HepG2 (cell line): ENCODE results near the gene ZSWIM8. TPM values are rescaled to one million over a fixed set of nuclear protein-coding genes. Genes with fewer than 3 reads are reported as not detected.

Experiments used
- CBX1 ChIP-seq: IDR thresholded peaks from one replicate; pipeline ENCODE4 v1.6.1; 2016; ENCODE audit warnings: antibody characterized with exemption, low read depth
- CERS6 ChIP-seq: sonication (generic); formaldehyde crosslinking; IDR thresholded peaks from 2 replicates; pipeline ENCODE4 v1.5.0; 2020; ENCODE audit warnings: missing genetic modification reagents
- EED ChIP-seq: sonication (generic); formaldehyde crosslinking; IDR thresholded peaks from 2 replicates; pipeline ENCODE4 v1.5.0; 2020; ENCODE audit warnings: mild to moderate bottlenecking, missing genetic modification reagents
- ISX ChIP-seq: sonication (generic); formaldehyde crosslinking; conservative IDR thresholded peaks from 2 replicates; pipeline ENCODE4 v1.5.0; 2020; ENCODE audit warnings: missing genetic modification reagents
- MAF1 ChIP-seq: sonication (generic); formaldehyde crosslinking; IDR thresholded peaks from 2 replicates; pipeline ENCODE4 v1.5.0; 2020; ENCODE audit warnings: missing genetic modification reagents, borderline replicate concordance
- NFRKB ChIP-seq: fragments of 450-650 bp; IDR thresholded peaks from 2 replicates; pipeline ENCODE4 v1.6.1; 2017
- PCBP1 ChIP-seq: fragments of 200-400 bp; formaldehyde crosslinking; IDR thresholded peaks from 2 replicates; pipeline ENCODE4 v1.6.1; 2017; ENCODE audit warnings: mild to moderate bottlenecking, low read depth, low read length, borderline replicate concordance
- POGZ ChIP-seq: sonication (generic); formaldehyde crosslinking; IDR thresholded peaks from 2 replicates; pipeline ENCODE4 v1.4.0; 2020; ENCODE audit warnings: mild to moderate bottlenecking, missing genetic modification reagents
- POLR2AphosphoS2 ChIP-seq: IDR thresholded peaks from 2 replicates; pipeline ENCODE4 v1.6.1; 2011; ENCODE audit warnings: low read depth, low read length, improper control_type of control experiment
- SP4 ChIP-seq: sonication (generic); formaldehyde crosslinking; IDR thresholded peaks from 2 replicates; pipeline ENCODE4 v1.8.1; 2023; ENCODE audit warnings: mild to moderate bottlenecking, missing genetic modification reagents
- STAT6 ChIP-seq: sonication (generic); formaldehyde crosslinking; IDR thresholded peaks from 2 replicates; pipeline ENCODE4 v1.4.0; 2020; ENCODE audit warnings: missing genetic modification reagents, mild to moderate bottlenecking, borderline replicate concordance
- TOPORS ChIP-seq: sonication (generic); formaldehyde crosslinking; IDR thresholded peaks from 2 replicates; pipeline ENCODE4 v1.8.0; 2023; ENCODE audit warnings: mild to moderate bottlenecking, missing genetic modification reagents
- TSC22D2 ChIP-seq: sonication (generic); formaldehyde crosslinking; IDR thresholded peaks from 2 replicates; pipeline ENCODE4 v1.5.1; 2020; ENCODE audit warnings: missing genetic modification reagents, mild to moderate bottlenecking, borderline replicate concordance
- YEATS2 ChIP-seq: sonication (generic); formaldehyde crosslinking; IDR thresholded peaks from 2 replicates; pipeline ENCODE4 v1.4.0; 2020; ENCODE audit warnings: missing genetic modification reagents, borderline replicate concordance
- ZBTB1 ChIP-seq: sonication (generic); formaldehyde crosslinking; IDR thresholded peaks from 2 replicates; pipeline ENCODE4 v1.4.0; 2020; ENCODE audit warnings: missing genetic modification reagents, borderline replicate concordance
- ZNF225 ChIP-seq: sonication (generic); formaldehyde crosslinking; IDR thresholded peaks from 2 replicates; pipeline ENCODE4 v1.4.0; 2020; ENCODE audit warnings: mild to moderate bottlenecking, missing genetic modification reagents
- ZNF501 ChIP-seq: sonication (generic); formaldehyde crosslinking; IDR thresholded peaks from 2 replicates; pipeline ENCODE4 v1.5.1; 2020; ENCODE audit warnings: mild to moderate bottlenecking, moderate library complexity, missing genetic modification reagents
- ZNF891 ChIP-seq: sonication (generic); formaldehyde crosslinking; IDR thresholded peaks from 2 replicates; pipeline ENCODE4 v1.5.0; 2020; ENCODE audit warnings: mild to moderate bottlenecking, missing genetic modification reagents
- polyA plus RNA-seq, 8 experiments: library from polyadenylated mRNA; depleted of rRNA in 3 of 8; stranded (reverse) in 7 of 8; unstranded in 1 of 8; fragments of >200 nt; fragmentation: Illumina TruSeq in 4 of 8; extraction: Trizol in 4 of 8; gene quantifications; 2 replicates each; pipeline versions ENCODE4 v1.2.1 to v1.2.3, GENCODE V29; 2011 to 2016; ENCODE audit warnings: low read depth in 4 of 8, missing spikeins in 1 of 8, mixed read lengths in 1 of 8; ENCODE audit not compliant: insufficient read depth in 1 of 8
- total RNA-seq, 5 experiments: library from RNA; depleted of rRNA; stranded (reverse); fragments of >200 nt; fragmentation: Illumina TruSeq; extraction: Trizol; gene quantifications; 2 replicates each; pipeline ENCODE4 v1.2.3, GENCODE V29; 2016; ENCODE audit warnings: low read depth in 1 of 5
- TF ChIP-seq, protein P1 (sequence below): sonication (generic); formaldehyde crosslinking; conservative IDR thresholded peaks from 2 replicates; pipeline ENCODE4 v1.8.0; 2022; ENCODE audit warnings: mild to moderate bottlenecking, moderate library complexity, missing genetic modification reagents
- TF ChIP-seq, protein P2 (sequence below): sonication (generic); formaldehyde crosslinking; IDR thresholded peaks from 2 replicates; pipeline ENCODE4 v1.9.0; 2021; ENCODE audit warnings: missing genetic modification reagents, borderline replicate concordance

ZSWIM8 gene
- total and polyA plus RNA-seq, 2 of the 13 experiments (the other 11 are each of a cell fraction or from before 2014, with no cell fraction given) = 39.9 to 98.2 TPM

DNA sequence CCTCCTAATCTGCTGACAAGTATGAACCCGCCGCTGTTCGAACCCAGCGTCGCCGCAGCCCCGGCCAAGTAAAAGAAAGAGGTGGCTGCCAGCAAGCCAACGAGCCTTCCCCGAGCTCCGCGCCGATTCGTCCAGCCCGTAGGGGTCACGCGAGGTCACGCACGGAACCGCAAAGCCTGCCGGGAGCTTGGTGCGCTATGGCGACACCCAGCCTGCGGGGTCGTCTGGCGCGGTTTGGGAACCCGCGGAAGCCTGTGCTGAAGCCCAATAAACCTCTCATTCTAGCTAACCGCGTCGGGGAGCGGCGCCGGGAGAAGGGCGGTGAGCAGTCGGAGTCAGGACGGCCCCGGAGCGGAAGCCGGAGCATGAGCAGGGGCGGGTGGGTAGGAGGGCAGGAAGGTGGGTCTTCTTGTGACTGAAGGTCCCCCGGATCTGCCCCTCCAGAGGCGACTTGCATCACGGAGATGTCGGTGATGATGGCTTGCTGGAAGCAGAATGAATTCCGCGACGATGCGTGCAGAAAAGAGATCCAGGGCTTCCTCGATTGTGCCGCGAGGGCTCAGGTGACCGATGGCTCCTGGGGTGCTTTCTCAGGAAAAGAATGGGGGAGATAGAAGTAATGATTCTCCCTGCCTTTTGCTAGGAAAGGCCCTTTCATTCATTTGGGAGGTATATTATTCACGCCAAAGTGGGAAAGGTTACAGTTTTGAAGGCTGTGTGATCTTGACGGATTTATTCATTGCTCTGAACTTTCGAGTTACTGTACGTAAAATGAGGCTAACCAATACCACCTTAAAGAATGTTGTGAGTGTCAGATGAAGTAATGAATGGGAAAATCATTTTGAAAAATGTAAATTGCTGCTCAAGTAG lies 3.3 kb upstream of the ZSWIM8 start, which contains the start of gene CHCHD1 (continued):
- TF ChIP-seq CERS6 (CRISPR knock-in tag) = no peak
- TF ChIP-seq ISX (CRISPR knock-in tag) = no peak
- peak; percentile 57 for TF ChIP-seq CBX1
- TF ChIP-seq ZNF501 = peak; percentile 88; the same call in 1 of the 2 replicates
- no peak for TF ChIP-seq EED
- no peak; the same call in 1 of the 2 replicates for TF ChIP-seq STAT6
- no peak; the same call in 1 of the 2 replicates for TF ChIP-seq ZNF225 (CRISPR knock-in tag)
- TF ChIP-seq, protein P1, sequence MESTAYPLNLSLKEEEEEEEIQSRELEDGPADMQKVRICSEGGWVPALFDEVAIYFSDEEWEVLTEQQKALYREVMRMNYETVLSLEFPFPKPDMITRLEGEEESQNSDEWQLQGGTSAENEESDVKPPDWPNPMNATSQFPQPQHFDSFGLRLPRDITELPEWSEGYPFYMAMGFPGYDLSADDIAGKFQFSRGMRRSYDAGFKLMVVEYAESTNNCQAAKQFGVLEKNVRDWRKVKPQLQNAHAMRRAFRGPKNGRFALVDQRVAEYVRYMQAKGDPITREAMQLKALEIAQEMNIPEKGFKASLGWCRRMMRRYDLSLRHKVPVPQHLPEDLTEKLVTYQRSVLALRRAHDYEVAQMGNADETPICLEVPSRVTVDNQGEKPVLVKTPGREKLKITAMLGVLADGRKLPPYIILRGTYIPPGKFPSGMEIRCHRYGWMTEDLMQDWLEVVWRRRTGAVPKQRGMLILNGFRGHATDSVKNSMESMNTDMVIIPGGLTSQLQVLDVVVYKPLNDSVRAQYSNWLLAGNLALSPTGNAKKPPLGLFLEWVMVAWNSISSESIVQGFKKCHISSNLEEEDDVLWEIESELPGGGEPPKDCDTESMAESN (CRISPR knock-in tag) = 0 out of 2 replicates have a peak, but pooled peaks have one; percentile 40
- TF ChIP-seq POGZ (CRISPR knock-in tag) = peak; percentile 54
- TF ChIP-seq NFRKB = no peak
- peak; percentile 96 for TF ChIP-seq ZNF891
- TF ChIP-seq ZBTB1 (CRISPR knock-in tag) = no peak
- TF ChIP-seq TOPORS = no peak
- 0 out of 2 replicates have a peak, but pooled peaks have one; percentile 43 for TF ChIP-seq PCBP1
- peak; percentile 93 for TF ChIP-seq YEATS2
- no peak; the same call in 1 of the 2 replicates for TF ChIP-seq SP4 (CRISPR knock-in tag)
- no peak for TF ChIP-seq MAF1 (CRISPR knock-in tag)
- TF ChIP-seq TSC22D2 (CRISPR knock-in tag) = peak; percentile 85; the same call in 1 of the 2 replicates
- no peak for TF ChIP-seq POLR2AphosphoS2
- TF ChIP-seq, protein P2, sequence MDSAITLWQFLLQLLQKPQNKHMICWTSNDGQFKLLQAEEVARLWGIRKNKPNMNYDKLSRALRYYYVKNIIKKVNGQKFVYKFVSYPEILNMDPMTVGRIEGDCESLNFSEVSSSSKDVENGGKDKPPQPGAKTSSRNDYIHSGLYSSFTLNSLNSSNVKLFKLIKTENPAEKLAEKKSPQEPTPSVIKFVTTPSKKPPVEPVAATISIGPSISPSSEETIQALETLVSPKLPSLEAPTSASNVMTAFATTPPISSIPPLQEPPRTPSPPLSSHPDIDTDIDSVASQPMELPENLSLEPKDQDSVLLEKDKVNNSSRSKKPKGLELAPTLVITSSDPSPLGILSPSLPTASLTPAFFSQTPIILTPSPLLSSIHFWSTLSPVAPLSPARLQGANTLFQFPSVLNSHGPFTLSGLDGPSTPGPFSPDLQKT = no peak
